Ovary (tissue), 9 donors: ENCODE measurements around the gene NBPF11. TPM values are rescaled to one million over a fixed set of nuclear protein-coding genes. Genes with fewer than 3 reads are reported as not detected.
"Not testable (repeated sequence)": the region's sequence is repeated elsewhere in the genome, so short reads cannot be mapped to it uniquely, and the experiment has no call there.

ENCODE experiments used
- DNase-seq, 5 donors: peaks; one replicate each; pipeline ENCODE4 v3.0.0-alpha.2; 2019 to 2020
- H3K27ac ChIP-seq, 2 donors: fragments of 200-600 bp; one replicate each; pipeline versions ENCODE4 v1.5.1 to v1.8.0; 2019 to 2022
- H3K27me3 ChIP-seq: fragments of 200-600 bp; one replicate; pipeline ENCODE4 v1.8.0; 2022
- H3K36me3 ChIP-seq: fragments of 200-600 bp; sonication (generic); one replicate; pipeline ENCODE4 v1.5.1; 2019
- H3K4me1 ChIP-seq: one replicate; pipeline ENCODE4 v1.8.1; 2013; ENCODE audit warnings: mild to moderate bottlenecking, moderate library complexity; ENCODE audit not compliant: insufficient read depth
- H3K4me3 ChIP-seq: fragments of 200-600 bp; sonication (generic); one replicate; pipeline ENCODE4 v1.5.1; 2017
- H3K9me3 ChIP-seq, 2 donors: fragments of 200-600 bp in 1 of 2; sonication (generic) in 1 of 2; one replicate each; pipeline versions ENCODE4 v1.5.1 to v1.8.1; 2013 to 2019; ENCODE audit warnings: mild to moderate bottlenecking in 1 of 2, moderate library complexity in 1 of 2
- WGBS, 3 donors: extraction: QIAGEN DNeasy Blood & Tissue Kit in 1 of 3; methylation state at CpG; one replicate each; pipeline versions ENCODE4 v1.1.5 to v1.1.7; 2013 to 2017; 5-methylcytosine and 5-hydroxymethylcytosine counted together
- intact Hi-C, 4 donors: fragments of 100-400 bp; cut with DNase I; formaldehyde crosslinking; loops; one replicate each; pipeline versions ENCODE4 v1.11.0 to v1.15.1; 2022 to 2023
- polyA plus RNA-seq, 2 donors: library from polyadenylated mRNA; stranded (reverse); fragments of 200-250 nt in 1 of 2; fragments of 350-450 nt in 1 of 2; fragmentation: Illumina TruSeq in 1 of 2; extraction: RNeasy Lipid Tissue Mini Kit (QIAGEN cat#74804) in 1 of 2; gene quantifications; one replicate each; pipeline ENCODE4 v1.2.3, GENCODE V29; 2013 to 2014
- small RNA-seq: library from RNA; depleted of rRNA; stranded (forward); fragments of <200 nt; gene quantifications from one replicate; pipeline ENCODE3, GENCODE V24; 2016
- total RNA-seq, 7 donors: library from RNA; depleted of rRNA in 2 of 7; stranded (reverse); fragments of >200 nt in 2 of 7; fragmentation: NEBNext Ultra II Directional in 3 of 7; extraction: Animal tissue kit (Norgen Biotek cat#: 25700) in 3 of 7; gene quantifications; one replicate each; pipeline versions ENCODE4 v1.1.0 to v1.2.4, GENCODE V29; 2016 to 2023
- donor health status: DM: no; HTN: no; CAD: no; lungs with moderate emphysema.
- donor health status: DM: no; HTN: no; CAD: no.
- donor health status: Bipolar disorder and iron deficiency.
- donor health status: DM: yes; HTN: yes; CAD: no.
- donor health status: DM: no; HTN: no; CAD: no.
- donor health status: DM: yes; HTN: yes; CAD: no.

The NBPF11 gene
- total and polyA plus RNA-seq, 9 donors = 7.1 to 16.3 (median 11.7) TPM

GRCh38 chr1:148073392-148073791 lies 78.7 kb downstream of the NBPF11 start:
- intact Hi-C loops, H3K36me3 ChIP-seq, H3K27me3 ChIP-seq, DNase-seq, H3K27ac ChIP-seq, H3K4me3 ChIP-seq, H3K4me1 ChIP-seq, H3K9me3 ChIP-seq: not testable (repeated sequence)
- WGBS, 3 donors = no CpG with 5 or more reads among the region's 5 CpGs

- H3K9me3 ChIP-seq, H3K36me3 ChIP-seq, H3K4me1 ChIP-seq, H3K27ac ChIP-seq, intact Hi-C loops, DNase-seq, H3K4me3 ChIP-seq, H3K27me3 ChIP-seq: not testable (repeated sequence)
- 60% methylated on average over 1 of the region's 1 CpG; no CpG with 5 or more reads in 2 of the 3 donors for WGBS, 3 donors
These were observed 83.5 kb downstream of the NBPF11 start for GRCh38 chr1:148068606-148069005.

GRCh38 chr1:148068201-148068600 lies 83.9 kb downstream of the NBPF11 start:
- H3K4me1 ChIP-seq, H3K36me3 ChIP-seq, intact Hi-C loops, H3K4me3 ChIP-seq, H3K27ac ChIP-seq, DNase-seq, H3K27me3 ChIP-seq, H3K9me3 ChIP-seq: not testable (repeated sequence)
- WGBS, 3 donors = 8 to 20% methylated on average over 1 of the region's 5 CpGs; no CpG with 5 or more reads in 1 of the 3 donors

GRCh38 chr1:148060294-148060701 lies 91.8 kb downstream of the NBPF11 start:
- peak overlapping the region; percentile 28 for H3K4me3 ChIP-seq
- H3K27me3 ChIP-seq, H3K9me3 ChIP-seq, DNase-seq, intact Hi-C loops, H3K36me3 ChIP-seq, H3K4me1 ChIP-seq, H3K27ac ChIP-seq: not testable (repeated sequence)
- WGBS, 3 donors = 0 to 3% (median 1%) methylated on average over 6 to 32 of the region's 37 CpGs

- H3K27ac ChIP-seq, H3K36me3 ChIP-seq, H3K9me3 ChIP-seq, H3K27me3 ChIP-seq, DNase-seq, H3K4me3 ChIP-seq, H3K4me1 ChIP-seq, intact Hi-C loops: not testable (repeated sequence)
- 62 to 64% (median 64%) methylated on average over 3 to 5 of the region's 5 CpGs for WGBS, 3 donors
These were observed 94.7 kb downstream of the NBPF11 start for GRCh38 chr1:148057384-148057783.

Small RNA genes lying within 50 kb of the gene (small RNA-seq; reads per million reads assigned to genes)
- not detected for gene RNA5SP57

Other genes starting within 250 kb of the NBPF11 start
- gene GJA8, start 249.5 kb downstream of the NBPF11 start, total RNA-seq = not detected
- not detected for gene GJA8, start 249.5 kb downstream of the NBPF11 start, polyA plus RNA-seq
- 10 to 100 TPM in 5 of 7 donors, 1 to 10 TPM in 2; 7.5 to 17.6 (median 13.7) TPM for gene GPR89B, start 223.9 kb downstream of the NBPF11 start, total RNA-seq
- 10 to 100 TPM; 10.4 to 16.9 TPM for gene GPR89B, start 223.9 kb downstream of the NBPF11 start, polyA plus RNA-seq